ENCODE results near the gene MBP. TPM values are rescaled to one million over a fixed set of nuclear protein-coding genes. Genes with fewer than 3 reads are reported as not detected.

The MBP gene
- total and polyA plus RNA-seq, 10 of the 15 experiments (the other 5 are each of a cell fraction or from before 2014, with no cell fraction given): 12.2 to 67.8 (median 42.1) TPM

DNA sequence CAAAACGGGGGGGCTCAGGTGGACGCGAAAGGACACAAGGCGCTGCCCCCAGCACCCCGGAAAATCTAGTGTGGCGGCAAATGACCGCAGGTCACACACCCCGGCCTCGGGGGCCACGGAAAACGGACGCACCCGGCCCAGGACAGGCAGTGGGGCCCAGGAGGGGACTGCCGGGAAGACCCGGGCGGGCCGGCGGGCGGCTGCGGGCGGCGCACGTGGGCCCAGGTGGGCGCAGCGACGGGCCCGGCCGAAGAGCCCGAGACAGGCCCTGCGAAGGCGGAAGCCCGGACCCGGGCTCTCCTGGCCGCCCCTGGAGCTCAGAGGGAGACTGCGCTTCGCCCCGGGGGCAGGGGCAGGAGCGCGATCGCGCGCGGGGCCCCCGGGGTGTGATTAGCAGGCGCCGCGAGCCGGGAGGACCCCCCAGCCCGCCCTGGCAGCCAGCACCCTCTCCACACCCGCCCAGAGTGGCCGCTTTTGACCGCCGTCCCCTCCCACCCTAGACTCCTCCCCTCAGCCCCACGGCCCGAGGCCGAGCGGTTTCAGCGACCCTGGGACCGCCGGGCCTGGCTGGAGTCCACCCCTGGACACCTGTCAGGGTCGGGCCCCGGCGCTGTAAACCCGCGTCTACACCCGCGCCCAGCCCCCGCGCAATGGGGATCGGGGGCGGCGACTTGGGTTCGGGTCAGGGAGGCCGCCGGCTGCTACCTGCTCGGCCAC lies 773 bp downstream of the MBP start (continued):
- TF ChIP-seq, protein P1, sequence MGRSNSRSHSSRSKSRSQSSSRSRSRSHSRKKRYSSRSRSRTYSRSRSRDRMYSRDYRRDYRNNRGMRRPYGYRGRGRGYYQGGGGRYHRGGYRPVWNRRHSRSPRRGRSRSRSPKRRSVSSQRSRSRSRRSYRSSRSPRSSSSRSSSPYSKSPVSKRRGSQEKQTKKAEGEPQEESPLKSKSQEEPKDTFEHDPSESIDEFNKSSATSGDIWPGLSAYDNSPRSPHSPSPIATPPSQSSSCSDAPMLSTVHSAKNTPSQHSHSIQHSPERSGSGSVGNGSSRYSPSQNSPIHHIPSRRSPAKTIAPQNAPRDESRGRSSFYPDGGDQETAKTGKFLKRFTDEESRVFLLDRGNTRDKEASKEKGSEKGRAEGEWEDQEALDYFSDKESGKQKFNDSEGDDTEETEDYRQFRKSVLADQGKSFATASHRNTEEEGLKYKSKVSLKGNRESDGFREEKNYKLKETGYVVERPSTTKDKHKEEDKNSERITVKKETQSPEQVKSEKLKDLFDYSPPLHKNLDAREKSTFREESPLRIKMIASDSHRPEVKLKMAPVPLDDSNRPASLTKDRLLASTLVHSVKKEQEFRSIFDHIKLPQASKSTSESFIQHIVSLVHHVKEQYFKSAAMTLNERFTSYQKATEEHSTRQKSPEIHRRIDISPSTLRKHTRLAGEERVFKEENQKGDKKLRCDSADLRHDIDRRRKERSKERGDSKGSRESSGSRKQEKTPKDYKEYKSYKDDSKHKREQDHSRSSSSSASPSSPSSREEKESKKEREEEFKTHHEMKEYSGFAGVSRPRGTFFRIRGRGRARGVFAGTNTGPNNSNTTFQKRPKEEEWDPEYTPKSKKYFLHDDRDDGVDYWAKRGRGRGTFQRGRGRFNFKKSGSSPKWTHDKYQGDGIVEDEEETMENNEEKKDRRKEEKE (IDR thresholded peaks at IDR 0.05): 0 out of 2 replicates have a peak, but pooled peaks have one; percentile 48
- TF ChIP-seq CBX3 (IDR thresholded peaks at IDR 0.05; ENCODE audit: borderline replicate concordance, low read depth): no peak
- no peak for TF ChIP-seq BMI1 (IDR thresholded peaks at IDR 0.05; ENCODE audit: borderline replicate concordance)
- peak; percentile 61; the same call in 1 of the 2 replicates for TF ChIP-seq IKZF1 (conservative IDR thresholded peaks at IDR 0.05)
- TF ChIP-seq, protein P2, sequence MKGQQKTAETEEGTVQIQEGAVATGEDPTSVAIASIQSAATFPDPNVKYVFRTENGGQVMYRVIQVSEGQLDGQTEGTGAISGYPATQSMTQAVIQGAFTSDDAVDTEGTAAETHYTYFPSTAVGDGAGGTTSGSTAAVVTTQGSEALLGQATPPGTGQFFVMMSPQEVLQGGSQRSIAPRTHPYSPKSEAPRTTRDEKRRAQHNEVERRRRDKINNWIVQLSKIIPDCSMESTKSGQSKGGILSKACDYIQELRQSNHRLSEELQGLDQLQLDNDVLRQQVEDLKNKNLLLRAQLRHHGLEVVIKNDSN (IDR thresholded peaks at IDR 0.05; ENCODE audit: borderline replicate concordance, extremely low read length, insufficient read depth, low read depth, low read length): no peak
- TF ChIP-seq, protein P3, sequence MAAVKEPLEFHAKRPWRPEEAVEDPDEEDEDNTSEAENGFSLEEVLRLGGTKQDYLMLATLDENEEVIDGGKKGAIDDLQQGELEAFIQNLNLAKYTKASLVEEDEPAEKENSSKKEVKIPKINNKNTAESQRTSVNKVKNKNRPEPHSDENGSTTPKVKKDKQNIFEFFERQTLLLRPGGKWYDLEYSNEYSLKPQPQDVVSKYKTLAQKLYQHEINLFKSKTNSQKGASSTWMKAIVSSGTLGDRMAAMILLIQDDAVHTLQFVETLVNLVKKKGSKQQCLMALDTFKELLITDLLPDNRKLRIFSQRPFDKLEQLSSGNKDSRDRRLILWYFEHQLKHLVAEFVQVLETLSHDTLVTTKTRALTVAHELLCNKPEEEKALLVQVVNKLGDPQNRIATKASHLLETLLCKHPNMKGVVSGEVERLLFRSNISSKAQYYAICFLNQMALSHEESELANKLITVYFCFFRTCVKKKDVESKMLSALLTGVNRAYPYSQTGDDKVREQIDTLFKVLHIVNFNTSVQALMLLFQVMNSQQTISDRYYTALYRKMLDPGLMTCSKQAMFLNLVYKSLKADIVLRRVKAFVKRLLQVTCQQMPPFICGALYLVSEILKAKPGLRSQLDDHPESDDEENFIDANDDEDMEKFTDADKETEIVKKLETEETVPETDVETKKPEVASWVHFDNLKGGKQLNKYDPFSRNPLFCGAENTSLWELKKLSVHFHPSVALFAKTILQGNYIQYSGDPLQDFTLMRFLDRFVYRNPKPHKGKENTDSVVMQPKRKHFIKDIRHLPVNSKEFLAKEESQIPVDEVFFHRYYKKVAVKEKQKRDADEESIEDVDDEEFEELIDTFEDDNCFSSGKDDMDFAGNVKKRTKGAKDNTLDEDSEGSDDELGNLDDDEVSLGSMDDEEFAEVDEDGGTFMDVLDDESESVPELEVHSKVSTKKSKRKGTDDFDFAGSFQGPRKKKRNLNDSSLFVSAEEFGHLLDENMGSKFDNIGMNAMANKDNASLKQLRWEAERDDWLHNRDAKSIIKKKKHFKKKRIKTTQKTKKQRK (IDR thresholded peaks at IDR 0.05; ENCODE audit: low read depth, low read length): no peak
- TF ChIP-seq IRF4 (IDR thresholded peaks at IDR 0.05; ENCODE audit: low read depth, low read length): no peak
- no peak for TF ChIP-seq ZNF592 (IDR thresholded peaks at IDR 0.05)
- TF ChIP-seq, protein P4, sequence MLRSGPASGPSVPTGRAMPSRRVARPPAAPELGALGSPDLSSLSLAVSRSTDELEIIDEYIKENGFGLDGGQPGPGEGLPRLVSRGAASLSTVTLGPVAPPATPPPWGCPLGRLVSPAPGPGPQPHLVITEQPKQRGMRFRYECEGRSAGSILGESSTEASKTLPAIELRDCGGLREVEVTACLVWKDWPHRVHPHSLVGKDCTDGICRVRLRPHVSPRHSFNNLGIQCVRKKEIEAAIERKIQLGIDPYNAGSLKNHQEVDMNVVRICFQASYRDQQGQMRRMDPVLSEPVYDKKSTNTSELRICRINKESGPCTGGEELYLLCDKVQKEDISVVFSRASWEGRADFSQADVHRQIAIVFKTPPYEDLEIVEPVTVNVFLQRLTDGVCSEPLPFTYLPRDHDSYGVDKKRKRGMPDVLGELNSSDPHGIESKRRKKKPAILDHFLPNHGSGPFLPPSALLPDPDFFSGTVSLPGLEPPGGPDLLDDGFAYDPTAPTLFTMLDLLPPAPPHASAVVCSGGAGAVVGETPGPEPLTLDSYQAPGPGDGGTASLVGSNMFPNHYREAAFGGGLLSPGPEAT (IDR thresholded peaks at IDR 0.05; ENCODE audit: low read depth): no peak
- TF ChIP-seq, protein P5, sequence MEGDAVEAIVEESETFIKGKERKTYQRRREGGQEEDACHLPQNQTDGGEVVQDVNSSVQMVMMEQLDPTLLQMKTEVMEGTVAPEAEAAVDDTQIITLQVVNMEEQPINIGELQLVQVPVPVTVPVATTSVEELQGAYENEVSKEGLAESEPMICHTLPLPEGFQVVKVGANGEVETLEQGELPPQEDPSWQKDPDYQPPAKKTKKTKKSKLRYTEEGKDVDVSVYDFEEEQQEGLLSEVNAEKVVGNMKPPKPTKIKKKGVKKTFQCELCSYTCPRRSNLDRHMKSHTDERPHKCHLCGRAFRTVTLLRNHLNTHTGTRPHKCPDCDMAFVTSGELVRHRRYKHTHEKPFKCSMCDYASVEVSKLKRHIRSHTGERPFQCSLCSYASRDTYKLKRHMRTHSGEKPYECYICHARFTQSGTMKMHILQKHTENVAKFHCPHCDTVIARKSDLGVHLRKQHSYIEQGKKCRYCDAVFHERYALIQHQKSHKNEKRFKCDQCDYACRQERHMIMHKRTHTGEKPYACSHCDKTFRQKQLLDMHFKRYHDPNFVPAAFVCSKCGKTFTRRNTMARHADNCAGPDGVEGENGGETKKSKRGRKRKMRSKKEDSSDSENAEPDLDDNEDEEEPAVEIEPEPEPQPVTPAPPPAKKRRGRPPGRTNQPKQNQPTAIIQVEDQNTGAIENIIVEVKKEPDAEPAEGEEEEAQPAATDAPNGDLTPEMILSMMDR (IDR thresholded peaks at IDR 0.05 in 2 of 3, conservative IDR thresholded peaks at IDR 0.05 in 1 of 3; ENCODE audit: control insufficient read depth in 2 of 3, extremely low read depth in 1 of 3, insufficient read depth in 1 of 3, low read depth in 3 of 3, low read length in 3 of 3): no peak
- TF ChIP-seq FOXK2 (IDR thresholded peaks at IDR 0.05): no peak
- no peak for TF ChIP-seq CBX5 (IDR thresholded peaks at IDR 0.05; ENCODE audit: low read depth)

Data from GM12878 (cell line).